ENCODE results near the gene TBL1XR1.

Gene TBL1XR1

GRCh38 chr3:177107461-177108239 lies 89.6 kb downstream of the TBL1XR1 start:
- DNase-seq (ENCODE audit: low spot score): no peak

- DNase-seq (ENCODE audit: low spot score): no peak
These were observed 90.7 kb downstream of the TBL1XR1 start for GRCh38 chr3:177106594-177106993.

- DNase-seq (ENCODE audit: low spot score): no peak
These were observed 91.1 kb downstream of the TBL1XR1 start for GRCh38 chr3:177106184-177106583.

GRCh38 chr3:177105623-177106022 lies 91.7 kb downstream of the TBL1XR1 start:
- no peak for DNase-seq (ENCODE audit: low spot score)

- DNase-seq (ENCODE audit: low spot score): no peak
These were observed 92.8 kb downstream of the TBL1XR1 start for GRCh38 chr3:177104299-177104992.

- DNase-seq (ENCODE audit: low spot score): peak; percentile 21
These were observed 94.7 kb downstream of the TBL1XR1 start for GRCh38 chr3:177102553-177102952.

GRCh38 chr3:177098551-177098950 lies 98.7 kb downstream of the TBL1XR1 start:
- DNase-seq (ENCODE audit: low spot score): no peak

GRCh38 chr3:177096615-177097014 lies 100.7 kb downstream of the TBL1XR1 start:
- DNase-seq (ENCODE audit: low spot score): no peak

GRCh38 chr3:177093966-177094365 lies 103.3 kb downstream of the TBL1XR1 start:
- DNase-seq (ENCODE audit: low spot score): no peak

- no peak for DNase-seq (ENCODE audit: low spot score)
These were observed 107.4 kb downstream of the TBL1XR1 start for GRCh38 chr3:177089901-177090300.

- no peak for DNase-seq (ENCODE audit: low spot score)
These were observed 108.2 kb downstream of the TBL1XR1 start for GRCh38 chr3:177089110-177089509.

GRCh38 chr3:177085794-177086193 lies 111.5 kb downstream of the TBL1XR1 start:
- DNase-seq (ENCODE audit: low spot score): no peak

GRCh38 chr3:177084616-177085015 lies 112.7 kb downstream of the TBL1XR1 start:
- DNase-seq (ENCODE audit: low spot score): no peak

- DNase-seq (ENCODE audit: low spot score): no peak
These were observed 117.2 kb downstream of the TBL1XR1 start for GRCh38 chr3:177080122-177080521.

GRCh38 chr3:177079684-177080083 lies 117.6 kb downstream of the TBL1XR1 start:
- no peak for DNase-seq (ENCODE audit: low spot score)

- DNase-seq (ENCODE audit: low spot score): no peak
These were observed 125.7 kb downstream of the TBL1XR1 start for GRCh38 chr3:177071496-177072156.

- DNase-seq (ENCODE audit: low spot score): no peak
These were observed 127.6 kb downstream of the TBL1XR1 start for GRCh38 chr3:177069514-177070329.

- no peak for DNase-seq (ENCODE audit: low spot score)
These were observed 128.3 kb downstream of the TBL1XR1 start for GRCh38 chr3:177068967-177069366.

GRCh38 chr3:177066068-177066467 lies 131.2 kb downstream of the TBL1XR1 start:
- DNase-seq (ENCODE audit: low spot score): no peak

- no peak for DNase-seq (ENCODE audit: low spot score)
These were observed 131.8 kb downstream of the TBL1XR1 start for GRCh38 chr3:177065285-177066033.

GRCh38 chr3:177062052-177062732 lies 135.1 kb downstream of the TBL1XR1 start:
- no peak for DNase-seq (ENCODE audit: low spot score)

All from hepatic stellate cell (primary cell).